T47D (cell line): ENCODE measurements around the gene ATP6V0E2.
"Not testable (repeated sequence)": the region's sequence is repeated elsewhere in the genome, so short reads cannot be mapped to it uniquely, and the experiment has no call there.

Experiments used
- DNase-seq, 2 experiments: peaks; one replicate each; pipeline versions ENCODE4 v3.0.0 to v3.0.0-alpha.2; 2011 to 2012; ENCODE audit warnings: low read depth in 1 of 2, low spot score in 1 of 2
- JUND ChIP-seq: IDR thresholded peaks from 2 replicates; pipeline ENCODE4 v1.6.1; 2012; ENCODE audit warnings: low read depth
- in situ Hi-C: cut with HindIII; loops from 2 replicates; pipeline ENCODE4 v1.10.0; 2016; ENCODE audit warnings: low sequenced_read_pairs, low pct_unique_long_range_greater_than_20kb

The ATP6V0E2 gene

GRCh38 chr7:149873074-149873969 is at the start of gene ATP6V0E2:
Gene ATP6V0E2 (plus strand): TSS chr7:149873969. CDS start chr7:149874066, 97 bp downstream.
- in situ Hi-C loops: no loop called here
- TF ChIP-seq JUND: no peak
- DNase-seq: peak; percentile 92 to 98

- in situ Hi-C loops: no loop called here
- no peak for DNase-seq
- no peak for TF ChIP-seq JUND
Measured at GRCh38 chr7:149824301-149824741, 49.4 kb upstream of the ATP6V0E2 start.

GRCh38 chr7:149824748-149825566 is 48.8 kb upstream of the ATP6V0E2 start:
- TF ChIP-seq JUND: no peak
- DNase-seq: no peak
- in situ Hi-C loops: no loop called here

GRCh38 chr7:149825567-149826343 is 48.0 kb upstream of the ATP6V0E2 start:
- in situ Hi-C loops: no loop called here
- no peak for TF ChIP-seq JUND
- peak in 1 of 2 experiments; percentile 6 for DNase-seq

- no peak for TF ChIP-seq JUND
- no peak for DNase-seq
- in situ Hi-C loops: no loop called here
Measured at GRCh38 chr7:149826344-149827088, 47.3 kb upstream of the ATP6V0E2 start.

GRCh38 chr7:149827089-149827981 is 46.4 kb upstream of the ATP6V0E2 start:
- in situ Hi-C loops: no loop called here
- TF ChIP-seq JUND: no peak
- DNase-seq: no peak

- in situ Hi-C loops: no loop called here
- DNase-seq: no peak
- TF ChIP-seq JUND: no peak
Measured at GRCh38 chr7:149828357-149829309, 45.1 kb upstream of the ATP6V0E2 start.

GRCh38 chr7:149830527-149830926 is 43.2 kb upstream of the ATP6V0E2 start:
- DNase-seq, in situ Hi-C loops: not testable (repeated sequence)

GRCh38 chr7:149830997-149831740 is 42.6 kb upstream of the ATP6V0E2 start:
- no peak for TF ChIP-seq JUND
- no peak for DNase-seq
- in situ Hi-C loops: no loop called here
